Measurements from ENCODE around the gene LINC00305.

LINC00305 gene

DNA sequence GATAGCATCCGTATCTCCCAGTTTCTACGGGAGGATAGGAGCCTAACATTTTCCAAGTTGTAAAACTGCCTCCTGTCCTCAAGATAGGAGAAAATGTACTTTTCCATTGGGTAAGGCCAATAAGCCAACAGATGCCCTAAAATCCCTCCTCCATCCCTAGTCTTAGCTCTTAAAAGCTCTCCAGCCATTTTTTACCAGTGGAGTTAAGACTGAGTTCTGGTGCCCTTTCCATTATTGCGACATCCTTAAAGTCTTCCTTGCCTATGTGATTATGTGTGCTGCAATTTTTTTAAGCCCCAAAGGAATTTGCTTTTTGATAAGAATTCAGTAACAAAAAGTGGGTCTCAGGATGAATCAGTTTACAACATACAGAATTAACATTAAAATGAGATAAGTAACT is 33.0 kb downstream of the LINC00305 start:
- no peak for DNase-seq (ENCODE audit: low read depth)

DNA sequence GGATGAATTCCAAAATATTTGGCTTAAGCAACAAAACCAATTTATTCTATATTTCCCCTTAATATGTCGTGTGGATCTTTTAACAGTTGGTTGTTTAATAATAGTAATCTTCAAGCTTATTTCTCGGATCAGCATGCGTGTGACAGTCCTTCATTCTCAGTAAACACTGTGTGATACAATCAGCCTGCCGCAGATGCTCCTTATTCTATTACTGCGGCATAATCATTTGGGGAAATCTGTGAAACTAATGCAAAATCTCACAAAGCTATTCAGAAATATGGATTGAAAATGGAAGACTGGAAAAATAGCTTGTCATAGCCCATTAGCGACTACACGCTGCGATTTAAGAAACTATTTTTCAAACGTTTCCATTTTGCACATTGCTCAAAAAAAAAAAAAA is 36.9 kb downstream of the LINC00305 start:
- DNase-seq (ENCODE audit: low read depth): no peak

DNA sequence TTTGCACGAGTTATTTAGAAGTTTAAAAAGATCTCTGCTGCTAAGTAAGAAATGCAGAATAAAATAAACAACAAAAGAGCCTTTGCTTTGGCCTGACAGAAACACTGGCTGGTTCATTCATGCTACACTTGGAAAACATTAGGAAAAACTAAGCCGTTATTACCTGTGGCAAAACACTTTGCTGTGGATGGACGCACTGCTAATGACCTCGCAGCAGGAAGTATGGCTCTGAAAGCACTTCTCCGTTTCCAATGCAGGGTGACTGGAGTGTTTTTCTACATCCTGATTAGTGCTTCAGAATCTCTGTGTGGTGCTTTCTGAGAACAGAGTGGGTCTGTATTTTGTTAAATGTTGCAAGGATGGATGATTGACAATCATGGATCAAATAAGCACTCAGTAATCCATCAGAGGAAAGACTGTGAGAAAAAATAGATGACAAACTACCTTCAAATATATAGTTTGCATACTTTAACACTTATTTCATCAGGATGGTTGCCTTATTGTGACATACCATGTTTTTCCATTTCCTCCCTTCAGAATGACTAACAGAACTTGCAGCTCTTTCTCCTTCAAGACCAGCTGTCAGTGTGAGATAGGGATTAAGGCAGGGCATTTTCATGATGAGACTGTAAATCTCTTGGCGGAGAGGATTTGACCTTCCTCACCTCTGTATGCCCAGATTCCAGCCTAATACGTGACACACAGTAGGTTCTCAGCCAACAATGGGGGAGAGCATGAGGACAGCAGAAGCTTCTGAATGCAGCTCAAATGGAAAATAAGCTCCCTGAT is 38.0 kb downstream of the LINC00305 start:
- no peak for DNase-seq (ENCODE audit: low read depth)

DNA sequence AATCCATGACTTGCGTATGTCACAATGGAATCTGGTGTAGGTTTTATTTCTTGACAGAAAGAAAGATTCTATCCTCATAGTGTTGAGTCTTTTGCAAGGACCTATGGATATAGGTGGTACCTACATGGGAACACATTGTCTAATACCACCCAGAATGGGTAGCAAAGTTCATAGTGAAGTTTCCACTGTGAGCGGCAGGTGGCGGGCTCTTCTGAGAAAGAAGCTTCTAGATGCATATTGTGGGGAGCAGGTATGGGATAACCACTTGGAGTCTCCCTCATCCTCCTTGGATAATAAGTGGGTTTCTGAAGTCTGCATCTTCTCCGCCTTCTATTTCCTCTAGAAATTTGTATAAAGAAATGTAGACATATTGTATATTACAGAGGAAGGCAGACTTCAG is 44.9 kb downstream of the LINC00305 start:
- DNase-seq (ENCODE audit: low read depth): no peak

DNA sequence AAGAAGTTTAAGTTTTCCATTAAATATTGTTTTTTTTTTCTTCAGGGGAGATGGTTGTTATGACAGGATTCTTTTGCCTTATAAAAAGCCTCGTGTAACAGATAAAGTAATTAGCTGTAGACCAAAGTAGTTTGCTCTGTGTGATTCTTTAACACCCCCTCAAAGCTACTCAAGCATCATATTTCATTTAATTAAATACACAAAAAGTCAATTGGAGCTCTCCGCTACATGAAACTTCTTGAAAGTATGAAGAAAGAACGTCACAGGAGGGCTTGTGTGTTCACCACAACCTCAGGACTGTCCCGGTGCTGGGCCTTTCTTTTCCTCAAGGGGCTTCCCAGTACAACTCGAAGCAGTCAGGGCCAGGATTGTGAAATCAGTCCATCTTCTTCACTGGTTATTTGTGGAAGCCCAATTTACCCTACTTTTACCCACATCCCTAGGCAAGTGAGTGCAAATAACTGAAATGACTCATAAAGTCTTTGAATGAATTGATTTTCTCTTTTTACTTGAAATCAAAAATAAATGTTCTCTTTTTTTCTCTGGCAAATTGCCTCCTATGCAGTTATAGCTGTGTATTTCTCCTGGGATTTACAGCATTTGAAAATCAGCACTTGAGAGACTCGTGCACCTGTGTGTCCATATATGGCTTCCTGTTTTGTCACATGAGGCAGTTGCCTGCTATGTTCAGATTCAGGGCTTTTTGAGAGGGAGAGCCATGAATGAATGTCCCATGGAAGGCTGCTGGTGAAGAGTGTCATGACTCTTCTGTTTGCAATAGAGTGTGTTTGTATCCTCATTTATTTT is 48.6 kb downstream of the LINC00305 start:
- DNase-seq (ENCODE audit: low read depth): no peak

DNA sequence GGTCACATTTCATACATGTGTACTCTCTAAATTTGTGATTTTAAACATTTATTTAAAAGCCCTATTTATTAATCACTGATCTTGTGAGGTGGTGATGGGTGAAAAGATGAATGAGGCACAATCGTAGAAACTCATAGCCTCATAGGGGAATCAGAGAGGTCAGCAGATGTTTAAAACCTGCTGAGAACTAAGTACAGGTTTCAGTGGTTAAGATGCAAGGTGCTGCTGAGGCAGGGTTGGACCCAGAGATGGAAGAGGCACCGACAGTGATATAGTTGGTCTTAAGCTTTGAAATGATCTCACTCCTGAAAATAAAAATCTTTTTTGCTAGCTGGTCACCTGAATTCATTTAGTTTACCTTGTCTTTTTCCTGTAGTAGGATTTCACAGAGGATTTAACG is 49.6 kb downstream of the LINC00305 start:
- no peak for DNase-seq (ENCODE audit: low read depth)

DNA sequence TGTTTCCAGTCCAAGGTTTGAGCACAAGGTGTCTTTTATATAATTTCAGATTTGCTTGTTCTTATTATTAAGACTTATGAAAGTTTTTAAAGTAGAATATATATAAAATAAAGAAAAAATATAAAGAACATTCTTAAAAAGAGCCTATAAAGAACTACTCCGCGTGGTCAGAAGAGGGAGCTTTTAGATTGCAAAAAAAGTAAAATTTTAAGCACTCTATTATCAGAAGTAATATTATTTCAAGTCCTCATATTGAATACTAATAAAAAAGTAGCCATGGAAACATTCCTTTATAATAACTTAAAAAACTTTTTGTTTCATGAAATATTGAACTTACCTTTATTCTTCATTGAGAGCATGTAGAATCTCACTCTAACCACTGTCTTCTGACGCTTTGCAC is 51.4 kb downstream of the LINC00305 start:
- no peak for DNase-seq (ENCODE audit: low read depth)

DNA sequence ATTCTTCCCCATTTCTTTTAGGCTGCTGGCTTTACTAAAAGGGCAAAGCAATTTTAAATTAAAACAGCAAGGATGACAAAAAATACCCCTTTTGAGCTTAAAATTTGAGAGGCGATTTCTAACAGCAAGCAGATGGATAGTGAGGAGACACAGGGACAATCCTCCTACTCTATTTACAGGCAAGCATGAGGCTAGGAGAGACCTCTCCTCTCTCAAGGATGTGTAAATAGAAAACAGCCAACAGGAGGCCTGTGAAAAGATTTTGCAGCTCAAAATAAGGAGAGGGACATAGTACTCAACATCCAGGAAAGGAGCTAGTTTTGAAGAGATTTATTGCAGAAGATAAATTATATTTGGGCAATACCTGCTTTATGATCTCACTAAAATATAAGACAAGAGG is 53.8 kb downstream of the LINC00305 start:
- no peak for DNase-seq (ENCODE audit: low read depth)

DNA sequence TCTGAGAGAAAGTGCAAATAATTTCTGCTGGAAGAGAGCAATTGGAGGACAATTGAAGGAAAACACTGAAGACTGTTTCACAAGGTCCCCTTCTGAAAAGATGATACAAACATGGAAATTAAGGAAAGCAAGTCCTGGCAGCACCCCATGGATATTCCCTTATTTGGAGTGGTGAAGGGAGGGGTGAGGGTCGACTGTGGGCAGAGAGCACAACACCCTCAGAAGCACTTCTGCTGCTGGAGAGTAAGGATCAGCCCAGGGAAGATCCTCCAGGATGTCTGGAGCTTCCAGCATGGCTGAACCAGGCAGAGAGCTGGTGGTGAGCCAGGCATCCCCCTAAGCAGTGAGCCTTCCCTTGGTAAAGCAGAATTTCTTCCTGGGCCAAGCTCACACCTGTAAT is 54.7 kb downstream of the LINC00305 start:
- DNase-seq (ENCODE audit: low read depth): no peak

DNA sequence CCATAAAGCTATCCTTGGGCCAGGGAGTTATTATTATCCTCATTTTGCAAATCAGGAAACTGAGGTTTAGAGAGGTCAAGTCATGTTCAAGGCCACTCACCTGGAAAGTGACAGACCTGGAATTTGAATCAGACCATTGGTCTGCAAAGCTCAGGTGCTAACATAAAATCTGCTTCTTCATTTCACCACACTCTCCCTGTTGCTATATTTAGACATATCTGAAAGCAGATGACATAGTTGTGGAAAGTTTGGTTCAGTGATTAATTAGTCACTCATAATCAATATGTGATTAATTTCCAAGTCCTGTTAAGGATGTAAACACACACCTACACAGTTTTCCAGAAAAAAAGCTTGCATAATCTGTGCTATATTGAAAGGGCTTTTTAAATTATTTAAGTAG is 57.4 kb downstream of the LINC00305 start:
- no peak for DNase-seq (ENCODE audit: low read depth)

DNA sequence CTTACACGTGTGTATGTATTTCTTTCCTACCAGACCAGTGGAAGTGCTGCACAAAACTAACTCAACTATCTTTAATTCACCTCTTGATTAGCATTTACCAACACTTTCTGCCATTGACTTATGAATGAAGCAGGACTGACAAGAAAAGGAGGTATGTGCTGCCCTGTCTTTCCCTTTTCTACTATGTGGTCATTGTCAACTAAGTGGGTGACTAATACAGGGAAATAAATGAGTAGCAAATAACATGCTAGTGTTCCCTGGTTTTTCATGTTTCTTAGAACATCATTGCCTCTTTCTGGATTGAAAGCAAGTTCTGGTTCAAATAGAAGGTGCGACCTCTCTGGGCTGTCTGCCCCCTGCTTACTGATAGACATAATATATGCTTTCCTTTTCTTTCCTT is 58.0 kb downstream of the LINC00305 start:
- no peak for DNase-seq (ENCODE audit: low read depth)

DNA sequence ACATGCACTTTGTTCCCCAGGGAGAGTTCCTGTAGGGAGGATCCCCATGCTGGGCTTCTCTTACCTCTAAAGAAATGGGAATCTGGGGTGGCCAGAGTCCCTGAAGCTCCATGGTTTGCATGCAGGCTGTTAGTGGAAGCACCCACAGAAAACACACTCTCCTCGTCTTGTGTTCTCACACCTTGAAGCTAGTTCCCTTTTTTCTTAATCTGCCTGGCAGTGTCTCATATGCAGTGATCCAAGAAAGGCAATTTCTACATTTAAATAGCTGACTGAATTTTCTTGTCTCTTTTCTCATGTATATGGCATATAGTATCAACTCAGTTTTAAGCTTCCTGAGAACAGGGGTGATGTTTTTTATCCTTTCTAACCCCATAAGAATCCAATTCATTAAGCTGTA is 65.0 kb downstream of the LINC00305 start:
- DNase-seq (ENCODE audit: low read depth): no peak

DNA sequence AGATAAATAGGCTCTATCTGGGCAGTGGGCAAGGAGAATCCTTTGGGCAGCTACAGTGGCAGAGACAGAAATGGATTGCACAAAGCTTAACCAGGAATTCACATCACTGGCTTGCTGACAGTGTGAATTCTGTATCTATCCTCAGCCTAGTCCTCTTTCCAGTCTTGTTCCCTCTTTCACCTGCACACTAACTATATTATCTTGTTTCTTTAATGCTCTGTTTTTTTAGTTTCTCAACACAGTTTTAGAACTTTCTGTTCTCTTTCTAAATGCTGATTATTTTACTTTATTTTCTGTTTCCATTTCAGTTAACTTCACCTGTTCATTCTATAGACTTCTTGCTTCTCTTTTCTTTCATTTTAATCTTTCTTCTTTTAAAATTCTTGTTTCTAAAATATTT is 66.4 kb downstream of the LINC00305 start:
- no peak for DNase-seq (ENCODE audit: low read depth)

DNA sequence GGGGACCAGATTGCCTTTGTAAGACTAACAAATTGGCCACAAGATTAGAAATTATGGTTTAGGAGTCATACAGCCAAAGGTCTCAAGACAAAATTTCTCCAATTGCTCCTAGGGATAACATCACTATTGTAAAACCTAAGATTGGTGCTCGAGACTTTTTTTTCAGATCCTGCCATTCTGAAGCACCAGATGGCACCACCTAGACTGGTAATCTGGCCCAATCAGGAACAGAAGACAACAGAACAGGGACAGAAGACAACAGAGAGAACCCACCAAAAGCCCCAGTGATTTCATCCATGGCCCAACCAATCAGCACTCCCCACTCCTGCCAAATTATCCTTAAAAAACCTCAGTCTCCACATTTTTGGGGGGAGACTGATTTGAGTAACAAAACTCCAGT is 66.8 kb downstream of the LINC00305 start:
- no peak for DNase-seq (ENCODE audit: low read depth)

DNA sequence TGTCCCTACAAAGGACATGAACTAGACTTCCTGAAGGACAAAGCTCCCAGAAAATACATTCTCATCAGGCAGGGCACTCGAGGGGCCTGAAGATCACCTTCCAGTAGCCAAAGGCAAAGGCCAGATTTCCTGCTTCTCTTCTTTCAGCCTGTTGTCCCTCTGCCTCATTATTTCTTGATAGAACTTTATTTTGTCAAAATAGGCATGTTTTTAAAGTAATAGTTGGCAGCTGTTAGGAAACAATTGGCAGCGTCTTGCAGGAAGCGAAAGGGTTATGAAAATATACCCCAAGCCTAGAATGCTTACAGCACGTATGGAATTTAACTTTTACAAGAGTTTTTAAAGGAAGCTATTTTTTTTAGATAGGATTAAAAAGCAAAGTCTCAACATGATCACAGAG is 74.9 kb downstream of the LINC00305 start:
- no peak for DNase-seq (ENCODE audit: low read depth)

DNA sequence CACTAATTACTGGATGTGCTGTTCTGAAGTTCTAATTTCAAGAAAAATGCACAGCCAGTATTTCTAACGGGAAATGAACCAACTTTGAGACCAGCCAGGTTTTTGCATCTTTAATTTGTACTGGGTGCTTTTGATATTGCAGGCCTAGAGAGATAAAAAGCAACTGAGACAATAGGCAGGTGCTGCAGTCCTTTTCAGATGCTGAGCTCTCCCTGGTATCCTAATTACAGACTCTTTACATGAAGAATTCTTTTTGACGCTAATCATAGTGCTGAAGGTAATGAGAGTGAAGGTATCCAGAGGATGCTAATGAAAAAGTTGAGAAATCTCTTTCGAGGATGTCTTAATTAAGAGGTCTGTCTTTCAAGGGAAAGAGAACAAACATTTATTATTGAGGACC is 93.9 kb downstream of the LINC00305 start:
- no peak for DNase-seq (ENCODE audit: low read depth)

DNA sequence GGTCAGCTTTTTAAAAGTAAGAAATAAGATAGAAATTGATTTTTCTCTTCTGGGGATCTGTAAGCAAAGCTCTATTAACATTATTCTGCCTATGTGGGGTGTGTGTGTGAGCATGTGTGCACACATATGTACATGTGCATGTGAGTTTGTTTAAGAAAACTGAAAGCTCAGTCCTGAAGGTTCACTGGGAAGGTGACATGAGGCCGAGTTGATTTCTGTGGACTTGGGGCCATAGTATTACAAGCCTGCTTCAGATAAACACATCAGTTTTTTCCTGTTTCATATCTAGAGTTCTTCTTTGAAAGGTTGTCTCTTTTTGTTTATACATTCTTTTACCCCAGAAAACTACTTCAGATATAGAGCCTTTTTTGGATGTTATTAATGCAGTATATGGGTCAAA is 95.6 kb downstream of the LINC00305 start:
- no peak for DNase-seq (ENCODE audit: low read depth)

DNA sequence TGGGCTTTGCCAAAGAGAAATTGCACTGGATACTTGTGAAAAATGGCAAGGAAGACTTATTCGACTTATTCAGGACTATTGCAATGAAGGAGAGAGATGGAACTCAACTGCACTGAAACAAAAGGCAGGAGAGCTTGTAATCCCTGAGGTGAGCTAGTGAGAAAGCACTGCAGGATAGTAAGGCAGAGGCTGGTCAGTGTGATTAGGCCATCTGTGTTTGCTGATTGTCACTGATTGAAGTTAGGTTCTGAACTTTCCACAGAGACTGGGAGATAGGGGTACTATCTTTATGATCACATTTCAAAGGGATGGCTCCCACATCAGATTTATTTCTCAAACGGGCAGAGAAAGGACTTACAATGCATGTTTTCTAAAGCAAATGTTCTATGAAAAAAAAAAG is 96.1 kb downstream of the LINC00305 start:
- no peak for DNase-seq (ENCODE audit: low read depth)

DNA sequence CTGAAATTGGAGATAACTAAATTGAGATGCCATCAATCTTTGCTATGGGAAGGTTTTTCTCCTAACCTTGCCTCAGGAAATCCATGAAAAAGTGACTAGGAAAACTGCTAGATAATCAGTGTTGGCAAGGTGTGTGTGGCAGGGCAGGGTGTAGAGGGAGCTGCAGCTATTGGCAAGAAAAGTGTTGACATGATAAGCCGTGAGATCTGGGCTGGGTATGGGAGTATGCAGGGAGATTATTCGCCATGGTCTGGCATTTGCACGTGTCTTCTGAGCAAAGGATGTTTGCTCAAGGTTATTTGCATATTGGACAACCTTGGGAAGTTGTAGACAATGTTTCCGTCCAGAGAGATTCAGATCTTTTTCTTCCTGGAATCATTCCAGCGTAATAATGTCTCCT is 104.3 kb downstream of the LINC00305 start:
- DNase-seq (ENCODE audit: low read depth): no peak

DNA sequence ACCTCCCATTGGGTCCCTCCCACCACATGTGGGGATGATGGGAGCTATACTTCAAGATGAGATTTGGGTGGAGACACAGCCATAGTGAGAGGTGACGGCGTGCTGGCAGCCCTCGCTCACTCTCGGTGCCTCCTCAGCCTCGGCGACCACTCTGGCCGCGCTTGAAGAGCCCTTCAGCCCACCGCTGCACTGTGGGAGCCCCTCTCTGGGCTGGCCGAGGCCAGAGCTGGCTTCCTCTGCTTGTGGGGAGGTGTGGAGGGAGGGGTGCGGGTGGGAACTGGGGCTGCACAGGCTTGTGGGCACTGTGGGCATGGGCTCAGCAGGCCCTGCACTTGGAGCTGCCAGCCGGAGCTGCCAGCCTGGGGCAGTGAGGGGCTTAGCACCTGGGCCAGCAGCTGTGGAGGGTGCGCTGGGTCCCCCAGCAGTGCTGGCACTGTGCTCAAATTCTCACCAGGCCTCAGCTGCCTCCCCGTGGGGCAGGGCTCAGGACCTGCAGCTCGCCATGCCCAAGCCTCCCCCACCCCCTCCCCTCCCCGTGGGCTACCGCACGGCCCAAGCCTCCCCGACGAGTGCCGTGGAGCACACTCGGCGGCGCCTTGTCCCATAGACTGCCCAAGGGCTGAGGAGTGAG is 106.0 kb downstream of the LINC00305 start:
- DNase-seq (ENCODE audit: low read depth): no peak

DNA sequence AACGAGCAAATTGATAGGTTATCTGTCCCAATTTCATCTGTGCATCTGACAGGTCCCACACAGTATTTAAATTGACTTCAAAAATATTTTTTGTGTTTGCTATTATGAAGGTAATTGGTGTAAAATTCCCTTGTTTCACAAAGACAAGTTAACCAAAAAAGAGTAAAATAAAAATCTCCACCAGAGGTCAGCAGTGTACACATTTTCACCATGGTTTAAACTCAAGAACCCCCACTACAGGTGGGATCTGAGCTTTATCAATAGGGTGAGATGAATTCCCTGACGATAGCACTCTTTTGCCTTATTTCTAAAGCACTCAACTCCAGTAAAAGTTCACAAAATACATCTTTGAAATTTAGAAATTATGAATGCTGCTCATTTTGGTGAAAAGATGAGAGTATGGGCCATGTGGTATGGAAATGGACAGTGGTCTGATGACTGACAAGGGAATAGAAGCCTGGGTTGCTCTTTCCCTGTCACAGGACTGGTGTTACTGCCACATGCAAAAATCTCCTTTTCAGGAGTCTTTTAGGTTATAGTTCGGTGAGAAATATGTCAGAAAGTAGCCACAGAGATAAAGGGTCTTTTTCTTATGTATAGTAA is 111.0 kb downstream of the LINC00305 start:
- no peak for DNase-seq (ENCODE audit: low read depth)

DNA sequence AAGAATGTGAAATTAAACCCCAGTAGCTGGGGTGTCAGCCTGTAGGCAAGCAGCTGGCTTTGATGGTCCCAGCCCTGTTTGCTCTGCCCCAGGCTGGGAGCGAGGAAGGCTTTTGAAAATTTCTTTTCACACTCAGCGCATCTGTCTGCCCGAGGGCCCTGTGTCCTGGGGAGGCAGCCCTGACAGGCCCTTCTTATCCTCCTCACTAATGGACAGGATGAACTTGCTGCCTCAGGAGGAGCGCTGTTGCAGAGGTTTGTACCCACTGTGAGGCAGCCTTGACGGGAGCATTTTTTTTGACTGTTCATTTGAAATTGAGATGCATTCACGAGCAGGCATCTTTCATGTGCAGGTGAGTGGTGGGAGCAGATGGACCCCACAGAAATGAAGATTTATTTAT is 116.6 kb downstream of the LINC00305 start:
- no peak for DNase-seq (ENCODE audit: low read depth)

DNA sequence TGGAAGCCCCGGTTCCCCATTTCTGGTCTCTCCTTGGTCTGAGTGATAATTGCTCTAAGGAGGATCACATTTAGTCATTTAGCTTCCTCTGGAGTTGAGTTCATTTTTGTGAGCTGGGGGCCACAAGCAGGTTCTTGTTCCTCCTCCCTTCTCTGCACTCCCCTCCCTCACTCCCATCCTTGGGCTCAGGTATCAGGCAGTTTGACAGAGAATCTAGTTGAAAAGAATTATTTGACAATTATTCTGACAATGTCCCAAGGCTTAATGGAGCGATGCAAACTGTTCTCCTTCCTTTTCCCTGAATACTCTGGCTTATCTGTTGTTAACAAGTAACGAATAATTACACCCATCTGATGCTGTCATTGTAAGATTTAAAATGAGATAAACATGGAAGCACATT is 117.5 kb downstream of the LINC00305 start:
- no peak for DNase-seq (ENCODE audit: low read depth)

Measured in stimulated activated CD8-positive, alpha-beta memory T cell treated with anti-CD3 and anti-CD28 coated beads, Interleukin-12 subunit alpha, Interleukin-12 subunit beta, amount 100 ng/mL, for 1 hour (primary cell).